IMR-90 (cell line): ENCODE data around the gene D2HGDH. TPM values are rescaled to one million over a fixed set of nuclear protein-coding genes. Genes with fewer than 3 reads are reported as not detected.
"Not testable (repeated sequence)": the region's sequence is repeated elsewhere in the genome, so short reads cannot be mapped to it uniquely, and the experiment has no call there.

Source experiments
- ATAC-seq: fragments of 200-7000 bp; cut with Tn5 transposase; 2 replicates; pipeline ENCODE4 v1.9.1; 2020; ENCODE audit warnings: low read depth, mild to moderate bottlenecking, moderate library complexity
- BruUV-seq: library from RNA; stranded (reverse); fragments of 400-500 nt; replicated peaks from 2 replicates; lab custom pipeline; 2021; lab: Mats Ljungman, UMichigan
- CTCF ChIA-PET: fragments of 300-600 bp; formaldehyde crosslinking; extraction: SDS; loops from one replicate; lab custom pipeline; 2021; ENCODE audit warnings: antibody characterized with exemption; lab: Yijun Ruan, JAX
- POLR2A ChIA-PET: fragments of 300-600 bp; sonication (Branson Sonifier 250); formaldehyde crosslinking; loops from one replicate; lab custom pipeline; 2022; ENCODE audit warnings: antibody characterized with exemption; ENCODE audit not compliant: unreplicated experiment; lab: Charles Lee
- DNase-seq: peaks from one replicate; pipeline ENCODE4 v3.0.0; 2013
- H2AFZ ChIP-seq: replicated peaks from 2 replicates; pipeline ENCODE3; 2013; ENCODE audit warnings: low read length, mild to moderate bottlenecking; ENCODE audit not compliant: poor library complexity
- H2AK5ac ChIP-seq: 2 replicates; pipeline ENCODE4 v1.6.1; 2013; ENCODE audit warnings: low read depth, low read length, inconsistent platforms
- H2AK9ac ChIP-seq: replicated peaks from 2 replicates; pipeline ENCODE3; 2013; ENCODE audit warnings: mild to moderate bottlenecking, low read depth, low read length, moderate library complexity; ENCODE audit not compliant: poor library complexity
- H2BK120ac ChIP-seq: 2 replicates; pipeline ENCODE4 v1.6.1; 2013; ENCODE audit warnings: low read depth, low read length, inconsistent platforms
- H2BK15ac ChIP-seq: 3 replicates; pipeline ENCODE4 v1.6.1; 2013; ENCODE audit warnings: low read depth, low read length, inconsistent platforms
- H2BK20ac ChIP-seq: 2 replicates; pipeline ENCODE4 v1.6.1; 2013; ENCODE audit warnings: low read depth, mild to moderate bottlenecking, inconsistent platforms, low read length, moderate library complexity
- H2BK5ac ChIP-seq: 2 replicates; pipeline ENCODE4 v1.6.1; 2013; ENCODE audit warnings: mild to moderate bottlenecking, low read depth, low read length, inconsistent platforms; ENCODE audit not compliant: poor library complexity, severe bottlenecking
- H3K14ac ChIP-seq: replicated peaks from 2 replicates; pipeline ENCODE4 v1.6.1; 2013; ENCODE audit warnings: low read depth, low read length, inconsistent platforms
- H3K18ac ChIP-seq: 2 replicates; pipeline ENCODE4 v1.6.1; 2013; ENCODE audit warnings: low read depth, low read length, control low read depth
- H3K23ac ChIP-seq: 2 replicates; pipeline ENCODE4 v1.6.1; 2013; ENCODE audit warnings: low read depth, low read length, inconsistent platforms
- H3K27ac ChIP-seq: 2 replicates; pipeline ENCODE4 v1.5.1; 2013; ENCODE audit warnings: mild to moderate bottlenecking, control low read depth, low read length; ENCODE audit not compliant: insufficient read depth
- H3K27me3 ChIP-seq: 2 replicates; pipeline ENCODE4 v1.6.1; 2013; ENCODE audit warnings: low read length; ENCODE audit not compliant: control insufficient read depth, insufficient read depth
- H3K36me3 ChIP-seq: 2 replicates; pipeline ENCODE4 v1.6.1; 2013; ENCODE audit warnings: low read length, mixed read lengths; ENCODE audit not compliant: control insufficient read depth, insufficient read depth
- H3K4ac ChIP-seq: 2 replicates; pipeline ENCODE4 v1.6.1; 2013; ENCODE audit warnings: low read depth, low read length, inconsistent platforms
- H3K4me1 ChIP-seq: 2 replicates; pipeline ENCODE4 v1.6.1; 2013; ENCODE audit warnings: low read length, mixed read lengths; ENCODE audit not compliant: control insufficient read depth, insufficient read depth
- H3K4me2 ChIP-seq: 2 replicates; pipeline ENCODE4 v1.6.1; 2013; ENCODE audit warnings: low read depth, mild to moderate bottlenecking, control low read depth, low read length, moderate library complexity
- H3K4me3 ChIP-seq: 2 replicates; pipeline ENCODE4 v1.5.1; 2013; ENCODE audit warnings: low read depth, mild to moderate bottlenecking, control low read depth, low read length, moderate library complexity; ENCODE audit not compliant: insufficient read depth
- H3K56ac ChIP-seq: 2 replicates; pipeline ENCODE4 v1.6.1; 2013; ENCODE audit warnings: low read length, inconsistent platforms; ENCODE audit not compliant: insufficient read depth; ENCODE audit errors: extremely low read depth
- H3K79me1 ChIP-seq, 2 experiments: 2 replicates each; pipeline ENCODE4 v1.6.1; 2013; ENCODE audit warnings: low read length in 2 of 2, inconsistent platforms in 1 of 2, low read depth in 1 of 2
- H3K9ac ChIP-seq: 2 replicates; pipeline ENCODE4 v1.6.1; 2013; ENCODE audit warnings: low read depth, low read length, control low read depth
- H3K9me1 ChIP-seq: 2 replicates; pipeline ENCODE4 v1.6.1; 2013; ENCODE audit warnings: low read length, inconsistent platforms; ENCODE audit not compliant: insufficient read depth
- H3K9me3 ChIP-seq: 2 replicates; pipeline ENCODE4 v1.6.1; 2013; ENCODE audit warnings: low read length; ENCODE audit not compliant: control insufficient read depth, insufficient read depth
- H4K20me1 ChIP-seq: 2 replicates; pipeline ENCODE4 v1.6.1; 2013; ENCODE audit warnings: low read length, inconsistent platforms; ENCODE audit not compliant: insufficient read depth
- H4K5ac ChIP-seq: 2 replicates; pipeline ENCODE4 v1.6.1; 2013; ENCODE audit warnings: mild to moderate bottlenecking, low read depth, low read length, control low read depth
- H4K8ac ChIP-seq, 2 experiments: 2 replicates each; pipeline ENCODE4 v1.6.1; 2013; ENCODE audit warnings: low read depth in 2 of 2, low read length in 2 of 2, control low read depth in 1 of 2, inconsistent platforms in 1 of 2
- H4K91ac ChIP-seq: 2 replicates; pipeline ENCODE4 v1.6.1; 2013; ENCODE audit warnings: low read depth, low read length, inconsistent platforms; ENCODE audit not compliant: insufficient read depth
- BHLHE40 ChIP-seq: fragments of 150-350 bp; IDR thresholded peaks from 2 replicates; pipeline ENCODE4 v1.6.1; 2016; ENCODE audit warnings: mild to moderate bottlenecking, low read depth, low read length
- MAZ ChIP-seq: IDR thresholded peaks from 2 replicates; pipeline ENCODE4 v1.6.1; 2012; ENCODE audit warnings: low read depth, mild to moderate bottlenecking, low read length, improper control_type of control experiment, moderate library complexity, borderline replicate concordance
- POLR2A ChIP-seq: IDR thresholded peaks from 2 replicates; pipeline ENCODE4 v1.6.1; 2012; ENCODE audit warnings: mild to moderate bottlenecking, low read depth, low read length
- RFX5 ChIP-seq: IDR thresholded peaks from 2 replicates; pipeline ENCODE4 v1.8.0; 2012; ENCODE audit warnings: low read depth, mild to moderate bottlenecking, low read length, moderate library complexity
- WGBS, 2 experiments: methylation state at CpG; one replicate each; pipeline versions ENCODE4 v1.1.5 to v1.1.7; 2013; ENCODE audit warnings: missing lambda C conversion rate in 2 of 2; ENCODE audit not compliant: insufficient read length in 1 of 2; ENCODE audit errors: extremely low coverage in 2 of 2; 5-methylcytosine and 5-hydroxymethylcytosine counted together
- dilution Hi-C: fragments of 300-500 bp; cut with HindIII; formaldehyde crosslinking; loops from one replicate; pipeline ENCODE4 v1.14.3; 2018; ENCODE audit warnings: low sequenced_read_pairs; ENCODE audit not compliant: unreplicated experiment
- in situ Hi-C: fragments of 300-500 bp; cut with MboI; formaldehyde crosslinking; loops from 3 replicates; pipeline ENCODE4 v1.14.3; 2019; ENCODE audit warnings: low sequenced_read_pairs, inconsistent platforms, mixed read lengths
- intact Hi-C: fragments of 100-400 bp; cut with micrococcal nuclease; formaldehyde crosslinking; loops from 2 replicates; pipeline ENCODE4 v1.10.0; 2022
- polyA plus RNA-seq, 3 experiments: library from polyadenylated mRNA; depleted of rRNA; stranded (reverse); fragments of >200 nt; gene quantifications; 2 replicates each; pipeline ENCODE4 v1.2.3, GENCODE V29; 2012; ENCODE audit warnings: low replicate concordance in 1 of 3
- total RNA-seq: library from RNA; depleted of rRNA; stranded (reverse); fragments of >200 nt; gene quantifications from 2 replicates; pipeline ENCODE4 v1.2.3, GENCODE V29; 2012

The D2HGDH gene
- total and polyA plus RNA-seq, 2 of the 4 experiments (the other 2 are of a cell fraction) = 6.3 to 22.1 TPM

DNA sequence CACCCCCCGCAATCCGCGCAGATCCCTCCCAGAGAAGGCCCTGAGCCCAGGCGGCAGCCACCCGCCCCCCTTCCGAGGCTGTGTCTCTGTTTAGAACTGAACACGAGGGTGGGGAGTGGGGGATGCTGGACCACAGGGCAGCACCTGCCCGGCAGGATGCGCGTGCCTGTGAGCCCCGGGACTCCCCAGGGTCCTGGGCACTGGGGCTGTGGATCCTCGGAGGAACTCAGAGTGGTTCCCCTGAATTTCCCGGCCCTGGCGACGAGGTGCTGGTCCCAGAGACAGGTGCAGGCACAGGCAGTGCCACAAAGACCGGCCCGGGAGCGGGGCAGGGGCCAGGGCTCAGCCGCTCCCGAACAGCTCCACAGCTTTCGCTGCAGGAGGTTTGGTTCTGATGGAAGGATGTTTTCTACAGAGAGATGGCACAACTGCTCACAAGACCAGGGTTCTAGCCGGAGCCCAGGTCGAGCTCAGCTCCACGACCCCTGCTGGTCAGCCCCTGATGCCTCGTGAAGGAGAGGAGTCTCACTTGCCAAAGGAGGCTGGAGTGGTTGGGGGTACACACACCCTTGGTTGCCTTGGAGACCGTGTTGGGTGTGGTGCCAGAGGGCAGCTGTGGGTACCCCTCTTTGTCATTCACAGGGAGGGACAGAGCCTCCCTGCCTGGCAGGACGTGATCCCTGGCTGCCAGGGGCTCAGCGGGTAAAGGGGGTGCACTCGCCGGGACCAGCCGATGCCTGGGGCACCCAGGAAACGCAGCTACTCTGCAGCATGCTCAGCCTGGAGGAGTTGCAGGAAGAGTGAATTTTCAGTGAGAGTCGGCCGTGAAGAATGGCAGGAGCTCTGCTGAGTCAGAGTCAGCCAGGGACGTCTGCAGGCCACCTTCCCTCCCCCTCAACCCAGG is 70.1 kb downstream of the D2HGDH start:
- Histone ChIP-seq H4K5ac (no peak overlapping the region), H3K36me3 (no peaks in the 10 kb centered on the region), H2BK5ac (no peak overlapping the region), H3K9ac (no peak overlapping the region), H3K79me1 (no peaks in the 10 kb centered on the region), H4K8ac (no peak overlapping the region), H3K9me3 (no peaks in the 10 kb centered on the region), H3K27ac (no peak overlapping the region), H2BK120ac (no peak overlapping the region), H2AK9ac (peak overlapping the region; percentile 57), H2AK5ac (no peak overlapping the region), H3K18ac (no peak overlapping the region), H3K27me3 (peaks cover 33% of the 10 kb centered on the region), H4K91ac (no peak overlapping the region), H3K4me1 (peaks cover 6% of the 10 kb centered on the region; the same call in 1 of the 2 replicates), H3K56ac (no peak overlapping the region), H3K9me1 (no peaks in the 10 kb centered on the region; the same call in 1 of the 2 replicates), H3K14ac (no peak overlapping the region), H3K4me2 (no peak overlapping the region; the same call in 1 of the 2 replicates), H2BK20ac (no peak overlapping the region), H2BK15ac (no peak overlapping the region), H2AFZ (no peak overlapping the region), H3K4me3 (no peak overlapping the region), H4K20me1 (no peaks in the 10 kb centered on the region), H3K4ac (no peak overlapping the region), H3K23ac (no peak overlapping the region)
- no TSS peak for BruUV-seq
- dilution Hi-C loops (no loop called here), in situ Hi-C loops (no loop called here), intact Hi-C loops (no loop called here)
- POLR2A ChIA-PET = no interaction called here
- DNase-seq = no peak
- TF ChIP-seq MAZ = no peak
- no peak for TF ChIP-seq POLR2A
- no peak for TF ChIP-seq RFX5
- TF ChIP-seq BHLHE40 = no peak
- no peak for ATAC-seq
- CTCF ChIA-PET = no interaction called here
- 22% methylated on average over 12 of the region's 35 CpGs; no CpG with 5 or more reads in 1 of the 2 experiments for WGBS, 2 experiments

DNA sequence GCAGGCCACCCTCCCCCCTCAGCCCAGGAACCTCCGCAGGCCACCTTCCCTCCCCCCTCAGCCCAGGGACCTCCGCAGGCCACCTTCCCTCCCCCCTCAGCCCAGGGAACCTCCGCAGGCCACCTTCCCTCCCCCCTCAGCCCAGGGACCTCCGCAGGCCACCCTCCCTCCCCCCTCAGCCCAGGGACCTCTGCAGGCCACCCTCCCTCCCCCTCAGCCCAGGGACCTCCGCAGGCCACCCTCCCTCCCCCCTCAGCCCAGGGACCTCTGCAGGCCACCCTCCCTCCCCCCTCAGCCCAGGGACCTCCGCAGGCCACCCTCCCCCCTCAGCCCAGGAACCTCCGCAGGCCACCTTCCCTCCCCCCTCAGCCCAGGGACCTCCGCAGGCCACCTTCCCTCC is 71.8 kb downstream of the D2HGDH start:
- H4K91ac ChIP-seq, H3K4me2 ChIP-seq, H3K56ac ChIP-seq, H3K9me3 ChIP-seq, H3K9me1 ChIP-seq, ATAC-seq, POLR2A ChIA-PET, H4K20me1 ChIP-seq, H2BK5ac ChIP-seq, H3K4me3 ChIP-seq, dilution Hi-C loops, H3K36me3 ChIP-seq, H4K5ac ChIP-seq, H2BK120ac ChIP-seq, H3K4ac ChIP-seq, H3K23ac ChIP-seq, H3K79me1 ChIP-seq, H3K9ac ChIP-seq, H3K14ac ChIP-seq, BruUV-seq, H4K8ac ChIP-seq, in situ Hi-C loops, H2AK9ac ChIP-seq, H2AFZ ChIP-seq, CTCF ChIA-PET, H2AK5ac ChIP-seq, H2BK15ac ChIP-seq, H2BK20ac ChIP-seq, H3K27ac ChIP-seq, H3K18ac ChIP-seq, DNase-seq, H3K4me1 ChIP-seq, intact Hi-C loops: not testable (repeated sequence)
- WGBS, 2 experiments = no CpG with 5 or more reads among the region's 8 CpGs
- H3K27me3 ChIP-seq = peaks cover 35% of the 10 kb centered on the region
